ENCODE measurements around the gene RGPD8.
"Not testable (repeated sequence)": the region's sequence is repeated elsewhere in the genome, so short reads cannot be mapped to it uniquely, and the experiment has no call there.

Gene RGPD8

GRCh38 chr2:112454586-112454985, 21.1 kb upstream of the RGPD8 start:
- TF ChIP-seq CTCF (IDR thresholded peaks at IDR 0.05) (no peak), ZFX (IDR thresholded peaks at IDR 0.05; ENCODE audit: borderline replicate concordance) (no peak)
- H3K27ac ChIP-seq, result no peak overlapping the region

DNA sequence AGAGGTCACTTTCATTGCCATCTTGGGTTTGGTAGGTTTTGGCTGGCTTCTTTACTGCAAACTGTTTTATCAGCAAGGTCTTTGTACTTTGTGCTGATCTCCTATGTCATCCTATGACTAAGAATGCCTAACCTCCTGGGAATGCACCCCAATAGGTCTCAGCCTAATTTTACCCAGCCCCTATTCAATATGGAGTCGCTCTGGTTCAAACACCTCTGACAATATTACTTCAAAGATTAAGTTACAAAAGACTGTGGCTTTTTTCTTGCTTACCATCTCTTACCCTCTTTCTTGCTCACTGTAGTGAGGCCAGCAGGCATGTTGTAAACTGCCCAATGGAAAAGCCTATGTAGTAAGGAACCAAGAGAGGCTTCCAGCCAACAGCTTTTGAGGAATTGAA, 17.9 kb upstream of the RGPD8 start:
- no peak overlapping the region for H3K27ac ChIP-seq
- TF ChIP-seq ZFX (IDR thresholded peaks at IDR 0.05; ENCODE audit: borderline replicate concordance), result no peak
- TF ChIP-seq CTCF (IDR thresholded peaks at IDR 0.05), result no peak

DNA sequence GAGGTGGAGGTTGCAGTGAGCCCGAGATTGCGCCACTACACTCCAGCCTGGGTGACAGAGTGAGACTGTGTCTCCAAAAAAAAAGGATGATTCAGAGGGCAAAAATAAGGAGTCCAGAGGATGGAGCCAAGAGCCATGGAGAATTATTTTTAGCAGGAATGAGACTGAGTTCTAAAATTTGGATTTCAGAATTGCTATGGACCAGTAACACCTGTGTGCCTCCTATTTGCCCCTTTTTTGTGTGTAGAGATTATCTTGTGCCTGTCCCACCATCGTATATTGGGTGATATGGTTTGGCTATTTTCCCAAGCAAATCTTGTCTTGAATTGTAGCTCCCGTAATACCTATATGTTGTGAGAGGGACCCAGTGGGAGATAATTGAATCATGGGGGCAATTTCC, 16.4 kb upstream of the RGPD8 start:
- no peak for TF ChIP-seq ZFX (IDR thresholded peaks at IDR 0.05; ENCODE audit: borderline replicate concordance)
- TF ChIP-seq CTCF (IDR thresholded peaks at IDR 0.05), result no peak
- no peak overlapping the region for H3K27ac ChIP-seq

DNA sequence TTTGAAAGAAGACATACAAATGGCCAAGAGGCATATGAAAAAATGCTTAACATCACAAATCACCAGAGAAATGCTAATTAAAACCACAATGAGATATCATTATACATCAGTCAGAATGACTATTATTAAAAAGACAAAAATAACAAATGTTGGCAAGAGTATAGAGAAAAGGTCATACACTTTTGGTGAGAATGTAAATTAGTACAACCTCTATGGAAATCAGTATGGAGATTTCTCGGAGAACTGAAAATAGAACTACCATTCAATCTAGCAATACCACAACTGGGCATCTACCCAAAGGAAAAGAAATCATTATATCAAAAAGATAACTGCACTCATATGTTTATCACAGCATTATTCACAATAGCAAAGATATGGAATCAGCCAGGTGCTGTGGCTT, 10.8 kb upstream of the RGPD8 start:
- H3K27ac ChIP-seq, result not testable (repeated sequence)

DNA sequence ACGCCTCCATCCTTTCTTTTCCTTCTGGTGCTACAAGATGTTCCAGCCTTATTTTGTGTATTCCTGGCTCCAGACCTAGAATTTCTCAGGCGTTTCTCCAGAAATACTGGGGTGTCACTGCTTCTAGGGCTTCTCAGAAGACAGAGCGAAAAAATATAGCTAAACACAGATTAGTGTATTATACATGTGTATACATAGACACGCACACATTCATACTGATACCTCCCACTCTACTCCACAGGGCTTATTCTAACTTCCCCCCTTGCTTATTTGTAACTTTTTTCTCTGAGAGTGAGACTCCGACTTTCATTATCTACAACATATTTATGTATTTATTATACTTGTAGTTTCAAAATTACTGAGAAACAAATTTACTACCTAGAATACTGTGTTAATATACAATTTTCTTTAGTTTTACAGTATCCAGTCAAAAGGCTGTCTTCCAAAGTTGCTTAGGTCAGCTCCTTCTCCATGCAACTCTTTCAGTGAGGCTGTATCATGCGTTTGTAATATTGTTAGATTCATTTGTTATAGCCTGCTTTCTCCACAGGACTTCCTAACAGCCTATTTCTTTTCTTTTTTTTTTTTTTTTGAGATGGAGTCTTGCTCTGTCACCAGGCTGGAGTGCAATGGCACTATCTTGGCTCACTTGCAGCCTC, 5.3 kb upstream of the RGPD8 start:
- H3K27ac ChIP-seq, result not testable (repeated sequence)

- H3K27ac ChIP-seq, result not testable (repeated sequence)
Observed at GRCh38 chr2:112437405-112437831, 4.0 kb upstream of the RGPD8 start.

DNA sequence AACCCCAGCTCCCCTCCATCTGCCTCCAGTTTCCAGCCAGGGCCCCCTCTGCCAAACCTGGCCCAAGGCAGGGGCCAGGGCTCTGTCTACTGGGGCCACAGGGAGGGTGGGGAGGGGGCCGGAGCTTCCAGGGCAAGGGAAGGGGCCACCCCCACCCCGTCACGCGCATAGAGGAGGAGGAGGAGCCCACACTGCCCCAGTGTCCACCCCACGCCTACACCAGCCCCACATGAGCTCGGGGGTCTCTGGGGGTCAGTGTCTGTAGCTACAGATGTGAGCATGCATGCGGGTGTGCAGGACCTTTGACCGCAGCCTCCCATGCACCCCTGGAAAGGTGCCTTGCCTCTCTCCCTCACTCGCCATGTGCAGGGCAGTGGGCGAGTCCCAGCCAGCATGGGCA, 3.5 kb upstream of the RGPD8 start:
- not testable (repeated sequence) for H3K27ac ChIP-seq

- not testable (repeated sequence) for H3K27ac ChIP-seq
Observed at GRCh38 chr2:112435716-112436431, 2.4 kb upstream of the RGPD8 start.

GRCh38 chr2:112434890-112435715, 1.7 kb upstream of the RGPD8 start:
- H3K27ac ChIP-seq, result not testable (repeated sequence)

DNA sequence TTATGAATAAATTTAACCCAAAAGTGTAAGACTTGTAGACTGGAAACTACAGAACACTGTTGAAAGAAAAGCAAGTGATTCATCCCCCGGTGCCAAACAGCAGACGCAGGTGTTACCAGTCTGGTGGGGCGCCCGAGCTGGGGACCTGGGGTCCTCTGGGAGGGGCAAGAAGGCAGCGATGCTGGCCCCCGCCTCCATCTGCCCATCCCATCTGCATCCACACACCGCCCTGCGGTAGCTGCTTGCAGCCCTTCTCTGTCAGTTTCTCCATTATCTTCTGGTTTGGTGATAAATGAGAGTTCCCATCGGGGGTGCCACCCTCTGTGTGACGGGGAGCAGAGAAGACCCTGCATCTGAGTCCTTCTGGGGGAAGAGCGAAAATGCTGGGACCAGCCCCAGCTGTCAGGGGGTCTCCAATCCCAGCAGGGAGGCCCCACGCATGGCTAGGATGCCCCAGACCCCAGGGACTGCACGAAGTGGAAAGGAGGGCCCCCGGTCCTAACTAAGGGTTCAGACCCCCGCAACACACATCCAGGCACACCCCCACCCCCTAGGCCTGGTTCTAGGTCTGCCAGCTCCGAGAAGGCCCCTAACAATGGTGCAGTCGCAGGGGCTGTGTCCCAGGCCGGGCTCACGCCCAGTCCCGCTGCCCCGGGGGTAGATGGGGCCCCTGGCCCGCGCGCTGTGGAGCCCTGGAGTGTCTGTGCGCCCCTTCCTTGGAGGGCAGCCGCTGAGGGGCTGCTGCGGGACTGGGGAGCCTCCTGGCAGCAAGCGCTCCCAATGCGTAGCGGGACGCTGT, 686 bp upstream of the RGPD8 start:
- H3K27ac ChIP-seq, result no peak overlapping the region
- TF ChIP-seq CTCF (IDR thresholded peaks at IDR 0.05), result no peak; the same call in 1 of the 2 replicates
- no peak for TF ChIP-seq ZFX (IDR thresholded peaks at IDR 0.05; ENCODE audit: borderline replicate concordance)

DNA sequence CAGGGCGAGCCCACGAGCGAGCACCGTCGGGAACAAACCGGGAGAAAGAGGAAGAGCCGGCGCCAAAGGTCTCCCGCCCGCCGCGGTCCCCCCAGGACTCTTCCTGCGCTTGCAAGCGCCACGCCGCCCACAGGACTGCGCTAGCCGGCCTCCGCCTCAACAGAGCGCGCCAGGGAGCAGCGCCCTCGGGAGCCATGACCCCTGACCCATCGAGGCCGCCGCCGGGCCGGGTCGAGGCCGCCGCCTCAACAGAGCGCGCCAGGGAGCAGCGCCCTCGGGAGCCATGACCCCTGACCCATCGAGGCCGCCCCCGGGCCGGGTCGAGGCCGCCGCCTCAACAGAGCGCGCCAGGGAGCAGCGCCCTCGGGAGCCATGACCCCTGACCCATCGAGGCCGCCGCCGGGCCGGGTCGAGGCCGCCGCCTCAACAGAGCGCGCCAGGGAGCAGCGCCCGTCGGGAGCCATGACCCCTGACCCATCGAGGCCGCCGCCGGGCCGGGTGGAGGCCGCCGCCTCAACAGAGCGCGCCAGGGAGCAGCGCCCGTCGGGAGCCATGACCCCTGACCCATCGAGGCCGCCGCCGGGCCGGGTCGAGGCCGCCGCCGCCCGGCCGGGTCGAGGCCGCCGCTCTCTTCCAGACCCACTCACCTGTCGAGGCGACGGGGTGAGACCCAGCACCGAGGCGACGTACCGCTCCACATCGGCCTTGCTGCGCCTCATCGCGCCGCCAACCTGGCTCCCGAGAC, 538 bp downstream of the RGPD8 start:
- 0 out of 2 replicates have a peak overlapping the region, but pooled peaks have one; percentile 38 for H3K27ac ChIP-seq

DNA sequence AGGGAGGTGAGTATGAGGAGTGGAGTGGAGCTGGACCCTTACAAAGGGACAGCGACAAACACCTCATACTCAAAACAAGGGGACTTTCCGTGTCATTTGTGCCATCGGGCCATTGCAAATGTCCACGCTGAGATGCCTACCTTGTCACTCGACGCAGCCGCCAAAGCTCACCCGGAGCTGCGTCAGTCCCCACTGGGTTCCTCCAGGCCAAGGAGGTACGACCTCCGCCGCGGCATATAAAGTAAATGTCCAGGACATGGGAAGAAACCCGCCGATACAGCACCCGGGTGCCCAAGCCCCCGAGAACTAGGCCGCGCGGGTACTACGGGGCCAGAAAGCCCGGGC, 1.1 kb downstream of the RGPD8 start:
- not testable (repeated sequence) for H3K27ac ChIP-seq

- not testable (repeated sequence) for H3K27ac ChIP-seq
Observed at GRCh38 chr2:112431587-112432295, 1.7 kb downstream of the RGPD8 start.
